Measurements from ENCODE around the gene ADISSP. TPM values are rescaled to one million over a fixed set of nuclear protein-coding genes. Genes with fewer than 3 reads are reported as not detected.

ADISSP gene
- total RNA-seq, 1 donor from 2014 or later: 29.1 TPM

DNA sequence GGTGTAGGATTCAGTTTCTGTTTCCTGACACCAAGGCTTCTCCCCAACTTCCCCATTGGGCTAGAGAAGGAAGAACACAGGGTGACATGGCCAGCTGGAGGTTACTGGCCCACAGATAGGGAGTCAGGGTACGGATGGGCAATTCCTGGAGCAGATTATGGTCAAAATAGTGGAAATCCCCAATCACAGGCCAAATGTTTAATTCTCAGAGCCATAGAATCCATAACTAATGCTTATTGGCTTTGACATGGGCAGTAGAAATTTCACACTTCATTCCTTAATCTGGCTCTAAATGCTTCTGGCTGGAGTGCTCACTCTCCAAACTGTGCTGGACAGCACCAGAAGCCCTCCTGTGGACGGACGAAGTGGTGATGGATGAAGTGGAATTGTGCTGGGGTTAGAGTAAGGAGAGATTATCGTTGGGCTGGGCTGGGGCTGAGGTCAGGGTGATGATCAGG is 56.0 kb downstream of the ADISSP start:
- no peak for ATAC-seq

DNA sequence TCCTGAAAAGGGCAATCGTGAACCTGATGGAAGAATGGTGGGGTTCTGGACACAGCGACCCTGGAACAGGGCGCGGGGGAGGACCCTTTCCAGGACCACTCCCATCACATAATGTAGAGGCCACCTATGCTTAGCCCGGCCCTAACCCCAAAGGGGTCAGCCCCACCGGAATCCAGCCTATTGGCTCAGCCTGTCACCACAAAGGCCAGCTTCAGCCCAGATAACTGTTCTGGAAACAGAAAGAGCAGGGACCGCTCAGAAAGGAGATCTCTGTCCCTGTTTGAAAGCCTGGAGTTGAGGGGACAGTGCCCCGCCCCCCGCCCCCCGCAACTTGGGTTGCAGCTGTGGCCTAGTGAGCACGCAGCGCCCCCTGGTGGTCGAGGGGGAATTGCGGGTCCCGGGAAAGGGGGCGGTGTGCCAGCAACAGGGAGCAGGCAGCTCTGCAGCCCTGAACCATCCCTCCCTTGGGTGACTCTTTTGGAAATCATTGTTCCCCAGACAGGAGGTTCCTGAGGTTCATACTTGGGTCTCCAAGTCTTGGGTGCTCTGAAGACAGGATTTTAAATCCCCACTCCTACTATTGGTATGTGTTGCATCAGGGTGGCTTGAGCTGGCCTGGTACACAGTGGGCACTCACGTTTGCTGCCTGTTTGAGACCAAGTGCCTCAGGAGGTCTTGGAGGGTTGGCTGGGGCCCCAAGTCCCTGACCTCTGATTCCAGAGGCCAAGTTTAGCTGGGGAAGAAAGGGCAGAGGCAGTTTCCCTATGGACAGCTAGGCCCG is 56.7 kb downstream of the ADISSP start:
- peak; percentile 48 for ATAC-seq

DNA sequence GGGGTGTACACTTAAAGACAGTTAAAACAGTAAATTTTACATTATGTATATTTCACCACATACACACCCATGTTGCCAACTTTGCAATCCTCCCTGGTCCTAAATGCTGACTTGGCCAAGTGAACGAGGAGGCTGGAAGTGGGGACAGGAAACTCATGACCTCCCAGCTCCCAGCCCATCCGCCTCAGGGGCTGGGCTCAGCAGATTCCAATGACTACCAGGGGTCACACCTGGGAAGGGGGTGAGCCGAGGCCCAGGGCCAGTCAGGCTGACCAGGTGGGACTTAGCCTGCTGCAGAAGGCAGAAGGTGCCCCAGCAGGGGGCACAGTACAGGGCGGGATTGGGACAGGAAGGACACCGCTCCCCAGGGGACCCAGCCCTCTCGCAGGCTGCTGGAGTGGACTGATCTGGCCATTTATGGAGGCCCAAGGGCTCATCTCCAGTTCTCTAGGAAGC is 57.5 kb downstream of the ADISSP start:
- ATAC-seq: no peak

DNA sequence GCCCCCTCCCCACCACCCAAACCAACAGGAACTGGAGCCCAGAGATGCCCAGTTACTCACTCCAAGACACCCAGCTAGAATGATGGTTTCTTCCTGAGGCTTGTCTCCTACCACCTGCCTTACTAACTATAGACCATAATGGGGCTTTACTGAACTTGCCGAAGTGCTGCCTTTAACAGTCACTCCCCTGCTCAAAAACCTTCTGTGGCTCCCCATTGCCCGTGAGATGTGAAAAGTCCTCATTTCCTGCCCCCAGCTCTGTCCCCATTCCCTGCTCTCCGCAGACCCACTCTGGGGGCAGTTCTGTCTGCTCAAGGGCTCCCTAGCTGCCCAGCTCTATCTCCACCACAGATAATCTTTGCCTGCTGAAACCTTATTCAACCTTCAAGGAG is 60.0 kb downstream of the ADISSP start:
- no peak for ATAC-seq

GRCh38 chr20:3706774-3707507 is 60.6 kb downstream of the ADISSP start:
- ATAC-seq: peak; percentile 30

- no peak for ATAC-seq
These were observed 61.4 kb downstream of the ADISSP start for GRCh38 chr20:3705970-3706739.

GRCh38 chr20:3705491-3705969 is 62.0 kb downstream of the ADISSP start:
- ATAC-seq: no peak

- no peak for ATAC-seq
These were observed 63.5 kb downstream of the ADISSP start for GRCh38 chr20:3704087-3704486.

Other genes starting within 250 kb of the ADISSP start
- gene GFRA4, start 104.4 kb downstream of the ADISSP start, total RNA-seq: not detected
- gene ADAM33, start 85.7 kb downstream of the ADISSP start, total RNA-seq: 2.5 TPM
- gene SIGLEC1, start 55.2 kb downstream of the ADISSP start, total RNA-seq: 0.80 TPM
- gene HSPA12B, start 35.1 kb downstream of the ADISSP start, total RNA-seq: 1.2 TPM
- gene SPEF1, start 13.7 kb upstream of the ADISSP start, total RNA-seq: not detected
- 50.8 TPM for gene CENPB, start 19.0 kb upstream of the ADISSP start, total RNA-seq
- 42.5 TPM for gene CDC25B, start 28.6 kb upstream of the ADISSP start, total RNA-seq
- 10.7 TPM for gene AP5S1, start 52.8 kb upstream of the ADISSP start, total RNA-seq
- gene MAVS, start 79.1 kb upstream of the ADISSP start, total RNA-seq: 18.8 TPM
- gene PANK2, start 121.6 kb upstream of the ADISSP start, total RNA-seq: 26.2 TPM
- gene RNF24, start 247.8 kb upstream of the ADISSP start, total RNA-seq: 8.3 TPM

Data from esophagus mucosa (tissue), 1 donor.